ENCODE data around the gene GTF2B.
"Not testable (repeated sequence)": the region's sequence is repeated elsewhere in the genome, so short reads cannot be mapped to it uniquely, and the experiment has no call there.

Gene GTF2B

GRCh38 chr1:88891318-88891950 is at the start of gene GTF2B:
TSS of gene GTF2B (minus strand) at chr1:88891567. CDS start at chr1:88891499, 68 bp downstream.
- in situ Hi-C loops (cut with MboI; ENCODE audit: low sequenced_read_pairs) = no loop called here

- in situ Hi-C loops (cut with MboI; ENCODE audit: low sequenced_read_pairs) = not testable (repeated sequence)
Observed at GRCh38 chr1:88938528-88938927, 47.2 kb upstream of the GTF2B start.

GRCh38 chr1:88936760-88937342 is 45.5 kb upstream of the GTF2B start:
- in situ Hi-C loops (cut with MboI; ENCODE audit: low sequenced_read_pairs) = no loop called here

- in situ Hi-C loops (cut with MboI; ENCODE audit: low sequenced_read_pairs) = no loop called here
Observed at GRCh38 chr1:88936223-88936523, 44.8 kb upstream of the GTF2B start.

GRCh38 chr1:88935522-88936222 is 44.3 kb upstream of the GTF2B start:
- in situ Hi-C loops (cut with MboI; ENCODE audit: low sequenced_read_pairs) = no loop called here

GRCh38 chr1:88930176-88930575 is 38.8 kb upstream of the GTF2B start:
- in situ Hi-C loops (cut with MboI; ENCODE audit: low sequenced_read_pairs) = not testable (repeated sequence)

- in situ Hi-C loops (cut with MboI; ENCODE audit: low sequenced_read_pairs) = no loop called here
Observed at GRCh38 chr1:88923224-88923623, 31.9 kb upstream of the GTF2B start.

- in situ Hi-C loops (cut with MboI; ENCODE audit: low sequenced_read_pairs) = no loop called here
Observed at GRCh38 chr1:88922214-88922613, 30.8 kb upstream of the GTF2B start.

- in situ Hi-C loops (cut with MboI; ENCODE audit: low sequenced_read_pairs) = no loop called here
Observed at GRCh38 chr1:88920845-88921244, 29.5 kb upstream of the GTF2B start.

- in situ Hi-C loops (cut with MboI; ENCODE audit: low sequenced_read_pairs) = no loop called here
Observed at GRCh38 chr1:88917321-88918025, 26.1 kb upstream of the GTF2B start.

- in situ Hi-C loops (cut with MboI; ENCODE audit: low sequenced_read_pairs) = no loop called here
Observed at GRCh38 chr1:88916883-88917282, 25.5 kb upstream of the GTF2B start.

GRCh38 chr1:88911800-88912199 is 20.4 kb upstream of the GTF2B start:
- in situ Hi-C loops (cut with MboI; ENCODE audit: low sequenced_read_pairs) = not testable (repeated sequence)

- in situ Hi-C loops (cut with MboI; ENCODE audit: low sequenced_read_pairs) = no loop called here
Observed at GRCh38 chr1:88911161-88911560, 19.8 kb upstream of the GTF2B start.

GRCh38 chr1:88910401-88910800 is 19.0 kb upstream of the GTF2B start:
- in situ Hi-C loops (cut with MboI; ENCODE audit: low sequenced_read_pairs) = no loop called here

GRCh38 chr1:88900883-88901282 is 9.5 kb upstream of the GTF2B start:
- in situ Hi-C loops (cut with MboI; ENCODE audit: low sequenced_read_pairs) = no loop called here

GRCh38 chr1:88897070-88897730 is 5.8 kb upstream of the GTF2B start:
- in situ Hi-C loops (cut with MboI; ENCODE audit: low sequenced_read_pairs) = no loop called here

- in situ Hi-C loops (cut with MboI; ENCODE audit: low sequenced_read_pairs) = no loop called here
Observed at GRCh38 chr1:88892357-88892877, 1.1 kb upstream of the GTF2B start.

GRCh38 chr1:88891951-88892340 is 579 bp upstream of the GTF2B start:
- in situ Hi-C loops (cut with MboI; ENCODE audit: low sequenced_read_pairs) = no loop called here

GRCh38 chr1:88890791-88891317 is 513 bp downstream of the GTF2B start:
- in situ Hi-C loops (cut with MboI; ENCODE audit: low sequenced_read_pairs) = no loop called here

GRCh38 chr1:88890131-88890530 is 1.2 kb downstream of the GTF2B start:
- in situ Hi-C loops (cut with MboI; ENCODE audit: low sequenced_read_pairs) = no loop called here

- in situ Hi-C loops (cut with MboI; ENCODE audit: low sequenced_read_pairs) = no loop called here
Observed at GRCh38 chr1:88888750-88889149, 2.6 kb downstream of the GTF2B start.
